ENCODE data around the gene LAMA2.

LAMA2 gene

GRCh38 chr6:129007701-129008373, 124.9 kb downstream of the LAMA2 start:
- no peak for DNase-seq (ENCODE audit: extremely low spot score)
- TF ChIP-seq L3MBTL2 (conservative IDR thresholded peaks at IDR 0.05): no peak
- no peak for TF ChIP-seq FOXA1 (IDR thresholded peaks at IDR 0.05)
- no peak for TF ChIP-seq ELF4 (IDR thresholded peaks at IDR 0.05)
- TF ChIP-seq CTBP1 (IDR thresholded peaks at IDR 0.05; ENCODE audit: borderline replicate concordance): no peak
- TF ChIP-seq FOXK2 (IDR thresholded peaks at IDR 0.05): no peak
- TF ChIP-seq BHLHE40 (IDR thresholded peaks at IDR 0.05; ENCODE audit: borderline replicate concordance): no peak
- no peak for TF ChIP-seq HDGF (IDR thresholded peaks at IDR 0.05; ENCODE audit: borderline replicate concordance)
- ChIA-PET CTCF (no interaction called here), POLR2A (no interaction called here)

GRCh38 chr6:129008591-129008990, 125.7 kb downstream of the LAMA2 start:
- CTCF ChIA-PET: no interaction called here
- POLR2A ChIA-PET: no interaction called here
- DNase-seq (ENCODE audit: extremely low spot score): no peak
- TF ChIP-seq L3MBTL2 (conservative IDR thresholded peaks at IDR 0.05): no peak
- TF ChIP-seq HDGF (IDR thresholded peaks at IDR 0.05; ENCODE audit: borderline replicate concordance): no peak
- TF ChIP-seq ZNF384 (IDR thresholded peaks at IDR 0.05): no peak
- no peak for TF ChIP-seq FOXA1 (IDR thresholded peaks at IDR 0.05)
- no peak for TF ChIP-seq ARNT (IDR thresholded peaks at IDR 0.05)
- no peak for TF ChIP-seq FOXM1 (IDR thresholded peaks at IDR 0.05; ENCODE audit: borderline replicate concordance)
- TF ChIP-seq PKNOX1 (IDR thresholded peaks at IDR 0.05): no peak

DNA sequence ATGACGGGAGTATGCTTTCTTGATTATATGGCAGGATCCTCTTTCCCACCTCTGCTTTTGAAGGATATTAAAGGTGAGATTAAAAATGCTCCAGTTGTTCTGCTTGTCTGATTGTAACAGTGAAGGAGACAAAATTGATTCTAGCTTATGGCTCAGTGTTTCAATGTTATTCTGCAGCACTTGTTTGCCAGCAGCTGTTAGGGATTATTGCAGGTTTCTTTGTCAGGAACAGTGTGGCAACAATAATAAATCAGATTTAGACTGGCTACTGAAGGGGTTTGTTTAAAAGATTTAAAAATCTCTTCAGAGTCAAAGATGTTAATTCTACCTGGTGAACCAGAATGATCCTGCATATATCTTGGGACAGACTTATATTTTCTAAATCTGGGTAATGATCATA, 126.9 kb downstream of the LAMA2 start:
- TF ChIP-seq BHLHE40 (IDR thresholded peaks at IDR 0.05; ENCODE audit: borderline replicate concordance) (no peak), LEF1 (IDR thresholded peaks at IDR 0.05; ENCODE audit: borderline replicate concordance) (no peak), FOXK2 (IDR thresholded peaks at IDR 0.05) (no peak), L3MBTL2 (conservative IDR thresholded peaks at IDR 0.05) (no peak), TARDBP (IDR thresholded peaks at IDR 0.05) (no peak), NFRKB (IDR thresholded peaks at IDR 0.05) (no peak), HDGF (IDR thresholded peaks at IDR 0.05; ENCODE audit: borderline replicate concordance) (no peak), SP1 (IDR thresholded peaks at IDR 0.05) (no peak), ARNT (IDR thresholded peaks at IDR 0.05) (no peak), ZNF384 (IDR thresholded peaks at IDR 0.05) (no peak), FOXM1 (IDR thresholded peaks at IDR 0.05; ENCODE audit: borderline replicate concordance) (no peak), CTBP1 (IDR thresholded peaks at IDR 0.05; ENCODE audit: borderline replicate concordance) (no peak), PKNOX1 (IDR thresholded peaks at IDR 0.05) (no peak), SUZ12 (IDR thresholded peaks at IDR 0.05) (no peak), FOXA1 (IDR thresholded peaks at IDR 0.05) (no peak)
- POLR2A ChIA-PET: no interaction called here
- DNase-seq (ENCODE audit: extremely low spot score): no peak
- CTCF ChIA-PET: no interaction called here

- TF ChIP-seq LEF1 (IDR thresholded peaks at IDR 0.05; ENCODE audit: borderline replicate concordance): no peak
- TF ChIP-seq BHLHE40 (IDR thresholded peaks at IDR 0.05; ENCODE audit: borderline replicate concordance): no peak
- TF ChIP-seq HDGF (IDR thresholded peaks at IDR 0.05; ENCODE audit: borderline replicate concordance): no peak
- TF ChIP-seq PKNOX1 (IDR thresholded peaks at IDR 0.05): no peak
- TF ChIP-seq SP1 (IDR thresholded peaks at IDR 0.05): no peak
- TF ChIP-seq SUZ12 (IDR thresholded peaks at IDR 0.05): no peak
- no peak for TF ChIP-seq FOXA1 (IDR thresholded peaks at IDR 0.05)
- no peak for TF ChIP-seq ELF4 (IDR thresholded peaks at IDR 0.05)
- no peak for TF ChIP-seq TARDBP (IDR thresholded peaks at IDR 0.05)
- no peak for TF ChIP-seq NFRKB (IDR thresholded peaks at IDR 0.05)
- no peak for TF ChIP-seq L3MBTL2 (conservative IDR thresholded peaks at IDR 0.05)
- TF ChIP-seq ARNT (IDR thresholded peaks at IDR 0.05): no peak
- ChIA-PET POLR2A (no interaction called here), CTCF (no interaction called here)
- no peak for DNase-seq (ENCODE audit: extremely low spot score)
These were observed 131.4 kb downstream of the LAMA2 start for GRCh38 chr6:129014302-129014701.

DNA sequence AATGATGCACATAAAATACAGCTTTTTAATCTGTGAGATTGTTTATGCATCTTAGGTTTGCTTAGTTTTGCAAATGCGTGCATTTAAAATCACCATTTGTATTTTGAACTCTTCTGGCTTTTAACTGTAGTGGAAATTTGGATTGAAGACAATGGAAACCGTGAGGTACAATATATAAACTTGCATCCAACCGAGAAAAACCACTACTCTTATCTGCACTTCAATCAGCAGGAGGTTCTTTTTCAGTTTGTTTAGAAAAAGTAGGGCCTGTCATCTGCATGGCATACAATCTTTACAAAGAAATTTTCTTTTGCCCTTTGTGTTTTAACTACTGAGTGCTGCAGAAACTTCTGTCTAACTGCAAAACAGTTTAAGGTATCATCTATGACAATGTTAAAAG, 132.8 kb downstream of the LAMA2 start:
- POLR2A ChIA-PET: no interaction called here
- CTCF ChIA-PET: no interaction called here
- no peak for DNase-seq (ENCODE audit: extremely low spot score)
- TF ChIP-seq PKNOX1 (IDR thresholded peaks at IDR 0.05) (no peak), SUZ12 (IDR thresholded peaks at IDR 0.05) (no peak), ARNT (IDR thresholded peaks at IDR 0.05) (no peak), ZNF384 (IDR thresholded peaks at IDR 0.05) (no peak), HDGF (IDR thresholded peaks at IDR 0.05; ENCODE audit: borderline replicate concordance) (no peak), ELF4 (IDR thresholded peaks at IDR 0.05) (no peak), CTBP1 (IDR thresholded peaks at IDR 0.05; ENCODE audit: borderline replicate concordance) (no peak), TARDBP (IDR thresholded peaks at IDR 0.05) (no peak), SP1 (IDR thresholded peaks at IDR 0.05) (no peak), FOXM1 (IDR thresholded peaks at IDR 0.05; ENCODE audit: borderline replicate concordance) (no peak), NFRKB (IDR thresholded peaks at IDR 0.05) (no peak), BHLHE40 (IDR thresholded peaks at IDR 0.05; ENCODE audit: borderline replicate concordance) (no peak), FOXA1 (IDR thresholded peaks at IDR 0.05) (no peak), FOXK2 (IDR thresholded peaks at IDR 0.05) (no peak), LEF1 (IDR thresholded peaks at IDR 0.05; ENCODE audit: borderline replicate concordance) (no peak), L3MBTL2 (conservative IDR thresholded peaks at IDR 0.05) (no peak)

DNA sequence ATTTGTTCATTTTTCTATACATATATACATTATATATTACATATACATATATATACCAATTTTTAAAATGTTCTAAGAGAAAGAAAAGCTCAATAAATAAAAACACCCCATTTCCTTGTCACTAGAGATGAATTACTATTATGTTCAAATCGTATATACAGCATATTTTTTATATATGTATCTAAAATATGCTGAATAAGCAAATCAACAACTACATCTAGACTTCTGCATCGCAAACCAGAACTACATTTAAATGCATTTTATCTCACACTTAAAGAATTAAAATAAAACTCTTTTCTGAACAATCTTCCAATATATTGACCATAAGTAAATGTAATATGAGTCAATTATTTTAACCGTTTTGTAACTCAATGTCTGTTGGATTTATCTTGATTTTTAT, 133.9 kb downstream of the LAMA2 start:
- no peak for DNase-seq (ENCODE audit: extremely low spot score)
- POLR2A ChIA-PET: no interaction called here
- TF ChIP-seq FOXA1 (IDR thresholded peaks at IDR 0.05): no peak
- no peak for TF ChIP-seq FOXK2 (IDR thresholded peaks at IDR 0.05)
- no peak for TF ChIP-seq L3MBTL2 (conservative IDR thresholded peaks at IDR 0.05)
- TF ChIP-seq ELF4 (IDR thresholded peaks at IDR 0.05): no peak
- no peak for TF ChIP-seq FOXM1 (IDR thresholded peaks at IDR 0.05; ENCODE audit: borderline replicate concordance)
- TF ChIP-seq ARNT (IDR thresholded peaks at IDR 0.05): no peak
- no peak for TF ChIP-seq CTBP1 (IDR thresholded peaks at IDR 0.05; ENCODE audit: borderline replicate concordance)
- no peak for TF ChIP-seq ZNF384 (IDR thresholded peaks at IDR 0.05)
- no peak for TF ChIP-seq BHLHE40 (IDR thresholded peaks at IDR 0.05; ENCODE audit: borderline replicate concordance)
- TF ChIP-seq TARDBP (IDR thresholded peaks at IDR 0.05): no peak
- no peak for TF ChIP-seq LEF1 (IDR thresholded peaks at IDR 0.05; ENCODE audit: borderline replicate concordance)
- CTCF ChIA-PET: no interaction called here
